Stimulated activated CD8-positive, alpha-beta memory T cell treated with anti-CD3 and anti-CD28 coated beads, Interleukin-7, amount 100 ng/mL, for 24 hours (primary cell): ENCODE data around the gene PNLIPRP3.

ENCODE experiments used
- DNase-seq: peaks from one replicate; pipeline ENCODE4 v3.0.0-alpha.2; 2020; ENCODE audit warnings: low read depth

PNLIPRP3 gene

DNA sequence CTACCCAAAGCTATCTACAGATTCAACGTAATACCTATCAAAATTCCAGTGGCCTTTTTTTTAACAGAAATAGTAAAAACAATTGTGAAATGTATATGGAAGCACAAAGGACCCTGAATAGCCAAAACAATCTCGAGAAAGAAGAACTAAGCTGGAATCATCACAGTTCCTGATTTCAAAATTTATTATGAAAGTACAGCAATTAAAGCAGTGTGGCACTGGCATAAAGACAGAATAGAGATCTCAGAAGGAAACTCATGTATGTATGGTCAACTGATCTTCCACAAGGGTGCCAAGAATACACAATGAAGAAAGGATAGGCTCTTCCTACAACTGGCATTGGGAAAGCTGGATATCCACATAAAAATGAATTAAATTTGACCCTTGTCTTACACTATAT is 23.2 kb downstream of the PNLIPRP3 start:
- DNase-seq: no peak

DNA sequence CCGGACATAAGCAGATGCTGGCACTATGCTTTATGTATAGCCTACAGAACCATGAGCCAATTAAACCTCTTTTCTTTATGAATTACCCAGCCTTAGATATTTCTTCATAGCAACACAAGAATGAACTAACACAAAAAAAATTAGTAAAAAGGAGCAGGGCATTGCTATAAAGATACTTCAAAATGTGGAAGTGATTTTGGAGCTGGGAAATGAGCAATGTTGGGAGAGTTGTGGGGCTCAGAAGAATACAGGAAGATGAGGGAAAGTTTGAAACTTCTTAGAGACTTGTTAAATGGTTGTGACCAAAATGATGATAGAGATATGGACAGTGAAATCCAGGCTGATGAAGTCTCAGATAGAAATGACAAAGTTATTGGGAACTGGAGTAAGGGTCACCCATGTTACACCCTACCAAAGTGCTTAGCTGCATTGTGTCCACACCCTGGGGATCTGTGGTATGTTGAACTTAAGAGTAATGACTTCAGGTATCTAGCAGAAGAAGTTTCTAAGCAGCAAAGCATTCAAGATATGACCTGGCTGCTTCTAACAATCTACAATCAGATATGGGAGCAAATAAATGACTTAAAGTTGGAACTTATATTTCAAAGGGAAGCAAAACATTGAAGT is 24.2 kb downstream of the PNLIPRP3 start:
- no peak for DNase-seq

DNA sequence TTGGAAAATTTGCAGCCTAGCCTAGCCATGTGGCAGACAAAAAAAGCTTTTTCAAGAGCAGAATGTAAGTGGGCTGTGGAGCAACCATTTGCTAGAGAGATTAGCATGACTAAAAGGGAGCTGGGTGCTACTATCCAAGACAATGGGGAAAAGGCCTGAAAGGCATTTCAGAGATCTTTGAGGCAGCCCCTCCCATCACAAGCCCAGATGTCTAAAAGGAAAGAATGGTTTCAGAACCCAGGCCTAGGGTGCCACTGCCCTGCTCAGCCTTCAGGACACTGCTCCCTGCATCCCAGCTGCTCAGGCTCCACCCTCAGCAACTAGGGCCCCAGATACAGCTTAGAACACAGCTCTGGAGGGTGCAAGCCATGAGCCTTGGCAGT is 24.7 kb downstream of the PNLIPRP3 start:
- DNase-seq: no peak

DNA sequence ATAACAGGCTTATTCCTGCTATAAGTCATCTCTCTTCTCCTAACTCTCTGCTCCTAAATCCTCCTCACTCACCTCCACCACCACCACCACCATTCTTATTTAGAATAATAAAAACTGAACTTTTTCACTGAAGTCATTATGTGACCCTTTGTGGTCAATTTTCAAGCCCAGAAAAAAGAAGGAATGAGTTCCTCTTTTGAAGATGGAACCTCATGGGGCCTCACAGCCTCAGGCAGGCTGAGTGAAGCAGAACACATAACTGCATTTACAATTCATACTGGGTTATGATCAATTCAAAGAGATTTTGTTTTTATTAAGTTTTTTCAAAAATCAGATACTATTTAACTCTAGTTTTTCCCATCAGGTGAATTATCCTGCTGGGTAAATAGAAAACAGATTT is 29.8 kb downstream of the PNLIPRP3 start:
- DNase-seq: no peak

DNA sequence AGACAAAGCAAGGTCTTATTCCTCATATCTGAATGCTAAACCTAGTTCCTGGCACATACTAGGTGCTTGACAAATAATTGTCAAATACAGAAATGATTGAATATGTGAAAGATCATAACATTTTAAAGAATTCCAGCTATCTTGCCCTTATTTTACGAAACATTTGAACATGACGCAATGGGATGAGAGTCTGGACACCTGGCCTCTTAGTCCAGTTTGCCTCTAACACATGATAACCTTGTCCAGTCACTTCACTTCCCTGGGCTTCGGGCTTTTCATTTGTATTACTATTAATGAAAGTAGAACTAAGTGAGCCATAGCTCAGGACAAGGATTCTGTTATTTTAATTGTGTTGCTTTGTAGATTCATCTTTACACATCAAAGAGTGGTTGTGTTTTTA is 32.6 kb downstream of the PNLIPRP3 start:
- no peak for DNase-seq

- no peak for DNase-seq
Measured at GRCh38 chr10:116461680-116462079, 34.0 kb downstream of the PNLIPRP3 start.

GRCh38 chr10:116464257-116464656 is 36.6 kb downstream of the PNLIPRP3 start:
- DNase-seq: no peak

- no peak for DNase-seq
Measured at GRCh38 chr10:116465546-116465945, 37.9 kb downstream of the PNLIPRP3 start.

DNA sequence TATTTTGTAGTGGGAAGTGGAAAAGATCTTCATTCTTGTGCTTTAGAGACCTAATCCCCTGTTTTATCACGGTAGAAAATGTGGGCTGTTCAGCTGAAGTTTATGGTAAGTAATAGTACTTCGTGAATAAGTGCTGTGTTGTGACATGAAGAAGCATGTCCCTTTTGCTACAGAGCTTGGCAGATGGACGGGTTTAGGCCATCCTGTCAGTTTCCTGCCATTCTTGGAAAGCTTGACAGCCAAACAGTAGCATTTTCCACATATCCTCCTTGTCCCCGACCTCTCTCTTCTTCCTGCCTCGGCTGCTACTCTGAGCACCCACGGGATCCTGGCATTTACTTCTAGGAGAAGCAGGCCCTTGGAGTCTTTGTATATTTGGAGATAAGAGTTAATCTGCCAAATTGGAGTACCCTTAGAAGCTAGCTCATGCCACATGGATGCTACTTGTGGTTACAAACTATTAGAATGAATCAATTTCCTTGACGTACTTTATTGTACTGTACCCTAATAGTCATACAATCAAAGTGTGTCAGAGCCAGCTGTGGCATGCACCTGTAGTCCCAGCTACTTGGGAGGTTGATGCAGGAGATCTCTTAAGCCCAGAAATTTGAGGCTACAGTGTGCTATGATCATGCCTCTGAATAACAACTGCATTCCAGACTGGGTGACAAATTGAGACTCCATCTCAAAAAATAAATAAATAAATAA is 39.2 kb downstream of the PNLIPRP3 start:
- DNase-seq: no peak

DNA sequence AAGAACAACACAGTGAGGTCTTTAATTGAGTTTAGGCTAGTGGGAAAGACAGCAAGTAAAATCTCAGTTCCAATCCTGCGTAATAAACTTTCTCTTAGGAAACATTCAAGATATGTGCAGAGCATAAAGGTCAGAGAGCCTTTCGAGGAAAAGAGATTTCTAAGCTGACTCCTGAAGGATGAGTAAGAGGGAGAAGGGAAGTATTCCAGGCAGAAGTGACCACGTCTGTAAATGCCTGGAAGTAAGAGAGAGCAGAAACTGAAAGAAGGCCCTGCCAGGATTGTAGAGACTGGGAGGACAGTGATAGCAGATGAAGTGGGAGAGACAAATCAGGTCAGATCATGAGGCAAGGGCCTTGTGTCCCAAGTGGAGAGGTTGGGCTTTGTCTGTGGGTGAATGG is 41.8 kb downstream of the PNLIPRP3 start:
- no peak for DNase-seq

DNA sequence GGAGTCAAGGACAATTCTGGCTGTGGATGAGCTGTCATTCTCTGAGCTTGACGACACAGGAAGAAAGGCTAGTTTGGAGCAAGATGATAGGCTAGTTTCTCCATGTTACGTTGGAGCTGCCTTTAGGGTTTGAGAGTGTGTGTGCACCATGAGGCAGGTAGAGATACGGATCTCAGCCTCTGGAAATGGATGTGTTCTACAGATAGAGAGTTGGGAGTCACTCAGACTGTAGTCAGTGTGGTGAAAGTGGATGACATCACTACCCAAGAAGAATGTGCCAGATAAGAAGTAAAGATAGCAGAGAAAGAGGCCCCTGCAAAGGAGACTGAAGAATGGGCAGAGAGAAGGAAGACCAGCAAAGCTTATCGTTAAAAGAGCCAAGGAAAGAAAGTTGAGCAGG is 42.4 kb downstream of the PNLIPRP3 start:
- no peak for DNase-seq

DNA sequence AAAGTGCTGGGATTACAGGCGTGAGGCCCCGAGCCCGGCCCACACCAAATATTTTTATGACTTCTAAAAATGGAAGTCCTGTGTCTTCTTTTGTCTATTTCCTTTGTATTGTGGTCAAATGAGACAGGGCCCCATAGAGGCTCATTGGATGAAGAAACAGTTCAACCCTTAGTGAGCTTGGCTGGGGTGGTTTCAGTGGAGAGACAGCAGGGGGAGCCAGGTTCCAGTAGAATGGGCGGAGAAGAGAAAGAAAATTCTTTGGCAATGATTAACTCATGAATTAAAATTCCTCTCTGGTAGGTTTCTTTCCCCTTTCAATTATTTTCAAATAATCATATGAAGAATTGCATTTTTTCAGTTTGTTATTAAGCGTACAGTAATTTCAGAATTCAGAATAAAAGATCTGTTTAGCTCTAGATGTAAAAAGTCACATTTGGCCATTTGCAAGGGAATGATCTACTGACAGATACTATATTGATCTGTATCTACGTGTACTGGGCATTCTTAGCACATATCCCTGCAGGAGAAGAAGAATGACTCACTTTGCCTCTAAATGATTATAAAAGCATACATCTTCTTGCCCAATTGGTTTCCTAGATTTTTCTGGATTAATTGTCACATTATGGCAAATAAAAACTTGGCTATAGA is 43.2 kb downstream of the PNLIPRP3 start:
- no peak for DNase-seq

- no peak for DNase-seq
Measured at GRCh38 chr10:116472891-116473290, 45.2 kb downstream of the PNLIPRP3 start.

DNA sequence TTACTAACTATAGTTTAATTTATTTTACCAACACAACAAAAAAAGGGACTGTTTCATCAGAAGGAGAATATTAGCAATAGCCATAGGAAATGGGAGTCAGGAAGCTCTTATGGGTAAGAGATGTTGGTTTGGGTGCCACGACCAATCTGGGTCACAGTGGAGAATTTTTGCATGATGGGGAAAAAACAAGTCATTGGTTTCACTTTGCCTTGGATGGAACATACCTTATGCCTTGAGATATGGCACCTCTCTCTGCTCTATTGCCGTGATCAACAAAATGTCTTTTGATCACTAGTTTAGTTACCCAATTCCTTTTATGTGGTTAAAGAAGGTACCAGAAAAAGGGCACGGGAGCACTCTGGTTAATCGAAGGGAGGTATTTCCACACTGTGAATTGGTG is 48.2 kb downstream of the PNLIPRP3 start:
- DNase-seq: no peak

DNA sequence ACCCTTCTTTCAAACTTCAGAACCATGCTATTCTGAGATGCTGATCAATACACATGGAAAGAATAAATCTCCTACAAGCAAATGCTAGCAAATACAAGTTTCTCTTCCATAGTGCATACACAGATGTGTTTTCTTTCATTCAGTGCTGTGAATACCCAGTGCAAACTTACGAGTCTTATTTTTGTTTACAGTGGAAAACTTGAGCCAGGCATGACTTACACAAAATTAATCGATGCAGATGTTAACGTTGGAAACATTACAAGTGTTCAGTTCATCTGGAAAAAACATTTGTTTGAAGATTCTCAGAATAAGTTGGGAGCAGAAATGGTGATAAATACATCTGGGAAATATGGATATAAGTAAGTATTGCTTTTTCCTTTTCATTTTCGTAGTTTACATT is 48.8 kb downstream of the PNLIPRP3 start:
- no peak for DNase-seq

GRCh38 chr10:116477986-116478664 is 50.5 kb downstream of the PNLIPRP3 start:
- no peak for DNase-seq

- no peak for DNase-seq
Measured at GRCh38 chr10:116486770-116487448, 59.3 kb downstream of the PNLIPRP3 start.

- no peak for DNase-seq
Measured at GRCh38 chr10:116487522-116488430, 60.1 kb downstream of the PNLIPRP3 start.

DNA sequence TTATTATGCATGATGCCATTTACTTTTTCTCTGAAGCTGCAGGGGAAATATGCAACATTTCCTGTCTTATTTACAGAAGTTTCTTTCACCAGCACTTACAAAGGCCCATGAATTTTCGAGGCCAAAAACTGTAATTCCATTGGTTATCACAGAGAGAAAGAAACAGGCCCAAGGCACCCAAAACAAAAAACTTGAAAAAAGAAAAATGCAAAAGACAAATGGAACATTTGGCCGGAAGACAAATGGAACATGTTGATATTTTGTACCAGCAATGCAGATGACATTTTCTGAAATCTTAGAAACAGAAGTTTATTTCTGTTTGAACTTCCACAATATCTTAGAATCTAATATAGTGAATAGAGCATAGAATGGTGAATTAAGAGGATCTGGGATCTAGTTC is 61.8 kb downstream of the PNLIPRP3 start:
- DNase-seq: no peak

DNA sequence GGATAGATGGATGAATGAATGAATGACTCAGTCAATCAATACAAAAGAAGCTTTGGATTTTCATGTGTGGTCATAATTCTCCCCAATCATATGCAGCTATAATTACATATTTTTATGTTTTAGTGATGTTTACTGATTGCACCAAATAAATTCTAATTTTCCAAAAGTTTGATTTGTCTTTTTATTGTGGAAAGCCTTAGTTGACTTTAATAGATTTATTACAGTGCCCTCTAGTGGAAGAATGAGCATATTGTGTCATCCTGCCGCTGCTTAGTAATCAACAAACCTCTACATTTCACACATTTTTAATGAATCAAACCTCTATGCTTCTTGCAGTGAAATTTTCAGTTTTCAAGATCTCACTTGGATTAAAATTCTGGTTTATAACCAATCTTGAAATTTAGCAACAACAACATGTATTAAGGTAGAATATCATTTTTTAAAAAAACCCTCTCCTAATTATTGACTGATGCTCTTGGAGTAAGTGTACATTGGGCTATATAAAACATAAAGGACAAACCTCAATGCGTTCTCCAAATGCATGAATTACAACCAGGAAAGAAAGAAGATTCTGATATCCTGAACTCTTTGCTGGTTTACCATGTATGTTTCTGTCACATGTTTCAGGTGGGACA is 62.5 kb downstream of the PNLIPRP3 start:
- DNase-seq: no peak

- DNase-seq: no peak
Measured at GRCh38 chr10:116504786-116505185, 77.1 kb downstream of the PNLIPRP3 start.
